Esophagus muscularis mucosa (tissue), 3 donors: ENCODE measurements around the gene C1orf21.

ENCODE experiments used
- CTCF ChIP-seq, 3 experiments: fragments of 200-600 bp in 2 of 3; fragments of 450-650 bp in 1 of 3; sonication (generic) in 2 of 3; IDR thresholded peaks; one replicate each; pipeline ENCODE4 v1.5.1; 2017 to 2019; ENCODE audit warnings: antibody characterized with exemption in 3 of 3, mild to moderate bottlenecking in 2 of 3, moderate library complexity in 1 of 3
- POLR2A ChIP-seq: fragments of 450-650 bp; IDR thresholded peaks from one replicate; pipeline ENCODE4 v1.6.1; 2017; ENCODE audit warnings: antibody characterized with exemption, moderate library complexity, mild to moderate bottlenecking, low read depth
- POLR2AphosphoS5 ChIP-seq, 2 donors: sonication (generic); formaldehyde crosslinking; IDR thresholded peaks; one replicate each; pipeline ENCODE4 v1.6.1; 2017; ENCODE audit warnings: antibody characterized with exemption in 2 of 2

DNA sequence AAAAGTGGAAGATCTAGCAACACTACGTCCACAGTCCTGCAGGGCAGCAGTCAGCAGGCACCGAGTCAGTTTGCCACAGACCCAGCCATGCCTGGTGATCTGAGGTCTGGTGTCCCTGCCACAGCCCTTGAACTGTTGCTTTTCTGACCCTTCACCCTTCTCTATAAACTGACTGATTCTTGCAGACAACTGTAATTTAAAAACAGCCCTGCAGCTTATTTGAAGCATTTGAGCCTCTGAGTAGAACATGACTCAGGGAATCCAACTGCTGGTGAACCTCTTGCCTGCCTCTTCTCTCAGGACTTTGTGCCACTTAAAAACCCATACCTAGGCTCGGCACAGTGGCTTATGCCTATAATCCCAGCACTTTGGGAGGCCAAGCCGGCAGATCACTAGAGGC is 260.6 kb downstream of the C1orf21 start:
- TF ChIP-seq CTCF (IDR thresholded peaks at IDR 0.05) (no peak), POLR2AphosphoS5 (IDR thresholded peaks at IDR 0.05) (no peak), POLR2A (no peak)
